H1 (cell line): ENCODE measurements around the gene LSM11. TPM values are rescaled to one million over a fixed set of nuclear protein-coding genes. Genes with fewer than 3 reads are reported as not detected.

ENCODE experiments used
- CBX8 ChIP-seq: fragments of 300-800, 300-1000 bp; sonication (generic); IDR thresholded peaks from 2 replicates; pipeline ENCODE4 v1.7.1; 2016; ENCODE audit warnings: low read depth, low read length, borderline replicate concordance
- SP4 ChIP-seq: IDR thresholded peaks from 2 replicates; pipeline ENCODE4 v1.6.1; 2012; ENCODE audit warnings: low read length, inconsistent platforms
- polyA plus RNA-seq, 7 experiments: library from polyadenylated mRNA; depleted of rRNA in 3 of 7; stranded (reverse) in 5 of 7; unstranded in 2 of 7; fragments of >200 nt in 5 of 7; fragments of 200-250 nt in 2 of 7; gene quantifications; 1 replicate in 5 of 7; 2 replicates in 1 of 7; 4 replicates in 1 of 7; pipeline versions ENCODE4 v1.2.1 to v1.2.3, GENCODE V29; 2011 to 2013; ENCODE audit warnings: missing spikeins in 2 of 7, mixed read lengths in 2 of 7
- total RNA-seq: library from RNA; stranded (reverse); fragmentation: NEBNext Ultra II Directional; extraction: Animal tissue kit (Norgen Biotek cat#: 25700); gene quantifications from 2 replicates; pipeline ENCODE4 v1.2.1, GENCODE V29; 2021

LSM11 gene
- total and polyA plus RNA-seq, 2 of the 8 experiments (the other 6 are each of a cell fraction or from before 2014, with no cell fraction given), result 1.8 to 3.9 TPM

DNA sequence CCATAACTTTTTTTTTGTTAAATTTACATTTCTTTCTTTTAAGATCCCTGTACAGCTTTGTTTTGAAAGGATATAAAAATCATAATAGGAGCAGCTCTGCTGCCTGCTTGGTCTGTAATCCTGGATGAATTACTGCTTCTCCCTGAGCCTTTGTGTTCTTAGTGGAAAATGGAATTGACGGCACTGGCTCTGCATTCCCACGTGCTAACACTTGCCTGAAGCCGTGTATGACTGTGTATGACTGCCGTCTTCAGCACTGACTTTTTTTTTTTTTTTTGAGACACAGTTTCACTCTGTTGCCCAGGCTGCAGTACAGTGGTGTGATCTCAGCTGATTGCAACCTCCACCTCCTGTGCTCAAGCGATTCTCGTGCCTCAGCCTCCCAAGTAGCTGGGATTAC lies 7.5 kb upstream of the LSM11 start (continued):
- TF ChIP-seq CBX8, result no peak
- no peak for TF ChIP-seq SP4
